Lung (tissue), 12 donors: Measurements from ENCODE around the gene MMP24OS. TPM values are rescaled to one million over a fixed set of nuclear protein-coding genes. Genes with fewer than 3 reads are reported as not detected.

Source experiments
- ATAC-seq: fragments of 200-7000 bp; cut with Tn5 transposase; one replicate; pipeline ENCODE4 v1.9.1; 2020; ENCODE audit warnings: moderate number of reproducible peaks; ENCODE audit not compliant: insufficient read depth, low FRiP score
- DNase-seq, 3 donors: peaks; one replicate each; pipeline ENCODE4 v3.0.0-alpha.2; 2013 to 2017
- H3K27ac ChIP-seq, 2 donors: one replicate each; pipeline ENCODE4 v1.5.1; 2013; ENCODE audit warnings: mild to moderate bottlenecking in 2 of 2, moderate library complexity in 2 of 2, control low read depth in 1 of 2, inconsistent platforms in 1 of 2, low read depth in 1 of 2, low read length in 1 of 2
- H3K27me3 ChIP-seq, 3 donors: one replicate each; pipeline ENCODE4 v1.5.1; 2013; ENCODE audit warnings: low read length in 2 of 3; ENCODE audit not compliant: control insufficient read depth in 3 of 3, insufficient read depth in 3 of 3
- H3K36me3 ChIP-seq, 4 donors: one replicate each; pipeline ENCODE4 v1.5.1; 2013; ENCODE audit warnings: low read length in 4 of 4, mild to moderate bottlenecking in 1 of 4, moderate library complexity in 1 of 4; ENCODE audit not compliant: control insufficient read depth in 4 of 4, insufficient read depth in 4 of 4
- H3K4me1 ChIP-seq, 5 donors: one replicate each; pipeline ENCODE4 v1.5.1; 2013; ENCODE audit warnings: low read length in 5 of 5, mild to moderate bottlenecking in 2 of 5, moderate library complexity in 1 of 5; ENCODE audit not compliant: control insufficient read depth in 5 of 5, insufficient read depth in 5 of 5
- H3K4me3 ChIP-seq: one replicate; pipeline ENCODE4 v1.5.1; 2013; ENCODE audit warnings: mild to moderate bottlenecking, control low read depth, moderate library complexity
- H3K9ac ChIP-seq, 2 donors: one replicate each; pipeline ENCODE4 v1.5.1; 2013; ENCODE audit warnings: low read length in 2 of 2, control low read depth in 1 of 2; ENCODE audit not compliant: insufficient read depth in 1 of 2
- H3K9me3 ChIP-seq, 4 donors: one replicate each; pipeline ENCODE4 v1.5.1; 2013; ENCODE audit warnings: low read length in 3 of 4, mild to moderate bottlenecking in 1 of 4, moderate library complexity in 1 of 4; ENCODE audit not compliant: control insufficient read depth in 4 of 4, insufficient read depth in 3 of 4
- WGBS, 2 donors: extraction: QIAGEN DNeasy Blood & Tissue Kit; methylation state at CpG; one replicate each; pipeline ENCODE4 v1.1.7; 2013; 5-methylcytosine and 5-hydroxymethylcytosine counted together
- polyA plus RNA-seq, 2 donors: library from polyadenylated mRNA; stranded (reverse); fragments of 200-250 nt; gene quantifications; one replicate each; pipeline ENCODE4 v1.2.1, GENCODE V29; 2013
- total RNA-seq, 2 donors: library from RNA; depleted of rRNA in 1 of 2; stranded (reverse); fragments of >200 nt in 1 of 2; gene quantifications; one replicate each; pipeline ENCODE4 v1.2.1, GENCODE V29; 2014 to 2021
- TF ChIP-seq, protein P1 (sequence below): IDR thresholded peaks from 2 replicates; pipeline ENCODE4 v1.5.1; 2012; ENCODE audit warnings: mild to moderate bottlenecking; ENCODE audit errors: control extremely low read depth, extremely low read depth
- donor health status: control.
- donor health status: control.
- donor health status: Bipolar disorder and iron deficiency.
- donor health status: healthy.
- donor health status: DM: yes; HTN: yes; CAD: no.

Gene MMP24OS
- total and polyA plus RNA-seq, 4 donors: 27.8 to 117 (median 68.8) TPM

DNA sequence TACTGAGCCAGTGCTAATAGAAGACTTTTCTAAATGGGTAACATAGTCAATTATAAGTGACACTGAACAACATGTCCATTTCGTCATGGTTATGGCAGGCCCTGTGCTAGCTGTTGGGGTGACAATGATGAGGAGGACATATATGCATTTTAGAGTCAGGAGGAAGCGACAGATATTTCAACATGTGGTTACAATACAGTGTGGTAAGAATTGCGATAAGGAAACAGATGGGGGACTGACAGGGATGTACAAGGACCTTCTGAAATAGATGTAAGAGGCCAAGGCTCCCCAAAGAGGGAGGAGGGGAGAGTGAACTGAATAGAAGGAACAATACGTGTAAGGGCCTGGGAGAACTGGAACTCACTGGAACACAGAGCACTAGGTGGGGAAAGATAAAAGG lies 39.8 kb downstream of the MMP24OS start:
- no peak for DNase-seq
- Histone ChIP-seq H3K27ac (no peak overlapping the region), H3K9ac (no peak overlapping the region), H3K27me3 (no peaks in the 10 kb centered on the region), H3K36me3 (peaks cover 0 to 3% (median 0%) of the 10 kb centered on the region in 4 donors), H3K9me3 (peaks cover 0 to 3% (median under 1%) of the 10 kb centered on the region in 4 donors), H3K4me3 (no peak overlapping the region), H3K4me1 (peaks cover 0 to 4% (median 0%) of the 10 kb centered on the region in 5 donors)
- TF ChIP-seq, protein P1, sequence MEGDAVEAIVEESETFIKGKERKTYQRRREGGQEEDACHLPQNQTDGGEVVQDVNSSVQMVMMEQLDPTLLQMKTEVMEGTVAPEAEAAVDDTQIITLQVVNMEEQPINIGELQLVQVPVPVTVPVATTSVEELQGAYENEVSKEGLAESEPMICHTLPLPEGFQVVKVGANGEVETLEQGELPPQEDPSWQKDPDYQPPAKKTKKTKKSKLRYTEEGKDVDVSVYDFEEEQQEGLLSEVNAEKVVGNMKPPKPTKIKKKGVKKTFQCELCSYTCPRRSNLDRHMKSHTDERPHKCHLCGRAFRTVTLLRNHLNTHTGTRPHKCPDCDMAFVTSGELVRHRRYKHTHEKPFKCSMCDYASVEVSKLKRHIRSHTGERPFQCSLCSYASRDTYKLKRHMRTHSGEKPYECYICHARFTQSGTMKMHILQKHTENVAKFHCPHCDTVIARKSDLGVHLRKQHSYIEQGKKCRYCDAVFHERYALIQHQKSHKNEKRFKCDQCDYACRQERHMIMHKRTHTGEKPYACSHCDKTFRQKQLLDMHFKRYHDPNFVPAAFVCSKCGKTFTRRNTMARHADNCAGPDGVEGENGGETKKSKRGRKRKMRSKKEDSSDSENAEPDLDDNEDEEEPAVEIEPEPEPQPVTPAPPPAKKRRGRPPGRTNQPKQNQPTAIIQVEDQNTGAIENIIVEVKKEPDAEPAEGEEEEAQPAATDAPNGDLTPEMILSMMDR: no peak
- ATAC-seq: no peak
- 39 to 73% methylated on average over 4 of the region's 4 CpGs for WGBS, 2 donors

DNA sequence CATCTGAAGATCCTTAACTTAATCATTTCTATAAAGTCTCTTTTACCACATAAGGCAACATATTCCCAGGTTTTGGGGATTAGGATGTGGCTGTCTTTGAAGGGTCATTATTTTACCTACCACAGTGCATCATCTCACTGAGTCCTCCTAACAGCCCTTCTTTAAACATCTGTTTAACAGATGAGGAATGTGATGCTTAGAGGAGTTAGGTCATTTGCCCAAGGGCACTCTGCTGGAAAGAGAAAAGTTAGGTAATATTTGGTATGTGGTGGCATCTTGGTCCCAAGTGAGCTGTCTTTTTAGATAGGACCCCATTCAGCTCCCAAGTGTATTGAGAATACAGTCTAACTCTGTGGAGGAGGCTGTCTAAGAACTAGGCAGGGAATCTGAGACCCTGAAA lies 40.4 kb downstream of the MMP24OS start:
- H3K4me1 ChIP-seq: peaks cover 0 to 4% (median 0%) of the 10 kb centered on the region in 5 donors

DNA sequence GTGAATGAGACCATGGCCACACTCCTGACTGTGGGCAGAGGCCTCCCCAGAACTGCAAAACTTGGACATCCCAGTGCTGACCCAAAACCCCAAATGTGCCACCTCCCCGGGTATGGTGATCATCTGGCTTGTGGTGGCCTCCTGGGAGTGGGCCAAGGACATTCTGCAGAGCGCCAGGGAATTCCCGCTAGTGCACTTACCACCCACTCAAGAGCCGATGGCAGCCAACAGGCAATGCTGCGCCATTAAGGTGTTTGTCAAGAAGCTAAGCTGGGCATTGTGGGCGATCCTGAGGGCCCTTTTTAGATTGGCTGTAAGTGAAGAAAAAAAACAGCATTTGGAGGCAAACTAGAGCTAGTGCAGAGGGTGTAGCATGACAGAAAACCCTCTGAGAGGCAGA lies 42.0 kb downstream of the MMP24OS start:
- Histone ChIP-seq H3K27ac (peak overlapping the region in 1 of 2 donors; percentile 6), H3K9ac (no peak overlapping the region), H3K4me3 (no peak overlapping the region), H3K36me3 (peaks cover 0 to 3% (median 0%) of the 10 kb centered on the region in 4 donors), H3K27me3 (no peaks in the 10 kb centered on the region), H3K9me3 (peaks cover 0 to 3% (median under 1%) of the 10 kb centered on the region in 4 donors), H3K4me1 (peaks cover 0 to 4% (median 0%) of the 10 kb centered on the region in 5 donors)
- DNase-seq (no peak), ATAC-seq (peak; percentile 19)
- 79 to 97% methylated on average over 6 of the region's 6 CpGs for WGBS, 2 donors
- TF ChIP-seq, protein P1: no peak

More for the DNA sequence above, 40.4 kb downstream of the MMP24OS start:
- H3K36me3 ChIP-seq: peaks cover 0 to 3% (median 0%) of the 10 kb centered on the region in 4 donors
- H3K9me3 ChIP-seq: peaks cover 0 to 3% (median under 1%) of the 10 kb centered on the region in 4 donors
- ATAC-seq: no peak
- TF ChIP-seq, protein P1: no peak
- H3K9ac ChIP-seq: no peak overlapping the region
- no peak overlapping the region for H3K4me3 ChIP-seq
- no peak overlapping the region for H3K27ac ChIP-seq
- DNase-seq: no peak
- no peaks in the 10 kb centered on the region for H3K27me3 ChIP-seq

DNA sequence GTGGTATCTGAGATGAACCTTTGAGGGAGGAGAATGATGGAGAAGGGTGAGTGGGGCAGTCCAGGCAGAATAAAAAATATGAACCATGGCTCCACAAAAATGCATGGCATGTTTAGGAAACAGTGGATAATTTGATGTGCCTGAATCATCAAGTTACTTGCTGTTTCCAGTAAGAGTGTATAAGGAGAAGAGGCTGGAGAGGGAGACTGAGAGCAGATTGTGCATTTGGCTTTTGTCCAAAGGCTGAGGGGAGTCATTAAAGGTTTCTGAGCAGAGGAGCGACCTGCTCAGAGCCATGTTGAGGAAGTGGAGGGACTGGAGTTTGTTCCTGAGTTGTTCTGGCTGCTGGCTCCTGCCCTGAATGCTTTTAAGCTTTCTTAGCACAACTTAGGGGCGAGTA lies 45.3 kb downstream of the MMP24OS start:
- 61 to 69% methylated on average over 2 of the region's 2 CpGs for WGBS, 2 donors
- no peak overlapping the region for H3K9ac ChIP-seq
- peaks cover 0 to 2% (median 0%) of the 10 kb centered on the region in 5 donors for H3K4me1 ChIP-seq
- DNase-seq (no peak), ATAC-seq (peak; percentile 62)
- H3K36me3 ChIP-seq: peaks cover 0 to 3% (median 0%) of the 10 kb centered on the region in 4 donors
- no peak overlapping the region for H3K4me3 ChIP-seq
- no peak overlapping the region for H3K27ac ChIP-seq
- TF ChIP-seq, protein P1: no peak
- no peaks in the 10 kb centered on the region for H3K27me3 ChIP-seq
- peaks cover 0 to 3% (median under 1%) of the 10 kb centered on the region in 4 donors for H3K9me3 ChIP-seq
